ENCODE measurements around the gene MTUS2. TPM values are rescaled to one million over a fixed set of nuclear protein-coding genes. Genes with fewer than 3 reads are reported as not detected.

MTUS2 gene
- total and polyA plus RNA-seq, 2 of the 8 experiments (the other 6 are each of a cell fraction or from before 2014, with no cell fraction given), result 0.18 to 0.80 TPM

- Histone ChIP-seq H3K4me3 (ENCODE audit: extremely low read depth in 1 of 4, insufficient read depth in 2 of 4, low read depth in 3 of 4, low read length in 4 of 4) (no peak overlapping the region), H4K91ac (replicated peaks; ENCODE audit: insufficient read length, low read length) (no peak overlapping the region), H3K18ac (ENCODE audit: extremely low read depth, low read length) (no peak overlapping the region), H2BK12ac (ENCODE audit: low read depth, low read length) (no peak overlapping the region), H3K27me3 (replicated peaks in 1 of 4; ENCODE audit: control insufficient read depth in 3 of 4, extremely low read depth in 1 of 4, insufficient read depth in 3 of 4, low read length in 3 of 4) (peaks cover 0 to 30% (median 19%) of the 10 kb centered on the region in 4 experiments; a peak in 6 of 7 replicates), H4K8ac (ENCODE audit: extremely low read depth, insufficient read depth, low read length) (no peak overlapping the region), H3K27ac (ENCODE audit: low read depth, low read length) (no peak overlapping the region), H2BK5ac (ENCODE audit: low read depth, low read length) (no peak overlapping the region), H2AK5ac (ENCODE audit: low read depth, low read length) (no peak overlapping the region), H3K56ac (replicated peaks; ENCODE audit: insufficient read length, low read depth, low read length) (no peak overlapping the region), H3K4me2 (ENCODE audit: insufficient read depth in 1 of 2, low read depth in 2 of 2, low read length in 2 of 2) (no peak overlapping the region), H2AFZ (ENCODE audit: low read length) (no peak overlapping the region), H3K4ac (replicated peaks; ENCODE audit: insufficient read length, low read depth, low read length) (no peak overlapping the region), H3K4me1 (replicated peaks in 1 of 4; ENCODE audit: control insufficient read depth in 3 of 4, insufficient read depth in 4 of 4, low read length in 3 of 4) (peaks cover 0 to 4% (median 0%) of the 10 kb centered on the region in 4 experiments; a peak in 2 of 7 replicates), H2BK20ac (ENCODE audit: low read length) (no peak overlapping the region), H2BK120ac (replicated peaks; ENCODE audit: low read depth, low read length) (no peak overlapping the region), H3K23ac (ENCODE audit: insufficient read length) (no peak overlapping the region), H3K36me3 (ENCODE audit: control insufficient read depth in 2 of 4, insufficient read depth in 4 of 4, low read length in 3 of 4) (no peaks in the 10 kb centered on the region), H3K79me1 (ENCODE audit: low read depth, low read length) (no peaks in the 10 kb centered on the region), H3K14ac (ENCODE audit: insufficient read length) (no peak overlapping the region), H4K20me1 (replicated peaks in 1 of 2; ENCODE audit: control insufficient read depth in 1 of 2, insufficient read depth in 2 of 2, low read length in 2 of 2) (no peaks in the 10 kb centered on the region), H2BK15ac (ENCODE audit: low read length) (no peak overlapping the region), H3K9ac (replicated peaks in 1 of 4; ENCODE audit: extremely low read depth in 1 of 4, low read depth in 3 of 4, low read length in 3 of 4) (no peak overlapping the region), H3K23me2 (ENCODE audit: low read depth, low read length) (peaks cover 3% of the 10 kb centered on the region; the same call in 1 of the 2 replicates), H3K79me2 (ENCODE audit: control insufficient read depth in 1 of 2, insufficient read depth in 2 of 2, low read length in 2 of 2) (no peaks in the 10 kb centered on the region), H3K9me3 (ENCODE audit: insufficient read depth in 2 of 2, low read depth in 1 of 2, low read length in 1 of 2) (0 out of 4 replicates have a peak, but pooled peaks cover 0 to 4% of the 10 kb centered on the region in 2 experiments), H4K5ac (ENCODE audit: insufficient read length, low read depth, low read length) (no peak overlapping the region)
- FAIRE-seq, result no peak
- POLR2A ChIA-PET (ENCODE audit: partially characterized antibody), result no interaction called here
- no peak for DNase-seq (ENCODE audit: low read depth in 1 of 2, low spot score in 2 of 2)
- CTCF ChIA-PET (ENCODE audit: partially characterized antibody), result interaction anchor here (0.5 to 2.9 kb wide), 8 partner anchors 12 to 564 kb away, joined by 3 to 15 read pairs (median 4); no protein-coding TSS in a partner anchor
- 86% methylated on average over 2 of the region's 2 CpGs; no CpG with 5 or more reads in 1 of the 2 experiments for WGBS, 2 experiments (ENCODE audit: extremely low coverage in 1 of 2, insufficient coverage in 1 of 2, insufficient read length in 1 of 2, insufficient replicate concordance in 2 of 2, low coverage in 1 of 2, low lambda C conversion rate in 2 of 2, missing lambda C conversion rate in 1 of 2)
- no peak for TF ChIP-seq JUN (IDR thresholded peaks at IDR 0.05; ENCODE audit: low read depth, low read length)
- TF ChIP-seq MAFK (IDR thresholded peaks at IDR 0.05; ENCODE audit: low read depth, low read length), result no peak
- TF ChIP-seq TAF7 (optimal IDR thresholded peaks at IDR 0.05; ENCODE audit: borderline replicate concordance, low read depth, low read length), result no peak
- TF ChIP-seq CHD1 (IDR thresholded peaks at IDR 0.05; ENCODE audit: low read depth, low read length), result no peak
- TF ChIP-seq BACH1 (IDR thresholded peaks at IDR 0.05; ENCODE audit: low read length), result no peak
- no peak for TF ChIP-seq GTF2F1 (IDR thresholded peaks at IDR 0.05; ENCODE audit: borderline replicate concordance, low read depth, low read length)
- TF ChIP-seq, protein P1, sequence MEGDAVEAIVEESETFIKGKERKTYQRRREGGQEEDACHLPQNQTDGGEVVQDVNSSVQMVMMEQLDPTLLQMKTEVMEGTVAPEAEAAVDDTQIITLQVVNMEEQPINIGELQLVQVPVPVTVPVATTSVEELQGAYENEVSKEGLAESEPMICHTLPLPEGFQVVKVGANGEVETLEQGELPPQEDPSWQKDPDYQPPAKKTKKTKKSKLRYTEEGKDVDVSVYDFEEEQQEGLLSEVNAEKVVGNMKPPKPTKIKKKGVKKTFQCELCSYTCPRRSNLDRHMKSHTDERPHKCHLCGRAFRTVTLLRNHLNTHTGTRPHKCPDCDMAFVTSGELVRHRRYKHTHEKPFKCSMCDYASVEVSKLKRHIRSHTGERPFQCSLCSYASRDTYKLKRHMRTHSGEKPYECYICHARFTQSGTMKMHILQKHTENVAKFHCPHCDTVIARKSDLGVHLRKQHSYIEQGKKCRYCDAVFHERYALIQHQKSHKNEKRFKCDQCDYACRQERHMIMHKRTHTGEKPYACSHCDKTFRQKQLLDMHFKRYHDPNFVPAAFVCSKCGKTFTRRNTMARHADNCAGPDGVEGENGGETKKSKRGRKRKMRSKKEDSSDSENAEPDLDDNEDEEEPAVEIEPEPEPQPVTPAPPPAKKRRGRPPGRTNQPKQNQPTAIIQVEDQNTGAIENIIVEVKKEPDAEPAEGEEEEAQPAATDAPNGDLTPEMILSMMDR (IDR thresholded peaks at IDR 0.05; ENCODE audit: control extremely low read depth in 1 of 3, insufficient read depth in 1 of 3, low read depth in 1 of 3, low read length in 3 of 3), result peak; percentile 31 to 72 (median 40); a peak in 3 of 4 replicates
- TF ChIP-seq FOSL1 (IDR thresholded peaks at IDR 0.05; ENCODE audit: insufficient read depth, low read depth, low read length), result no peak
- TF ChIP-seq RAD21 (IDR thresholded peaks at IDR 0.05 in 1 of 2, conservative IDR thresholded peaks at IDR 0.05 in 1 of 2; ENCODE audit: low read depth in 2 of 2, low read length in 2 of 2), result peak; percentile 50 to 57
- TF ChIP-seq TEAD4 (IDR thresholded peaks at IDR 0.05; ENCODE audit: low read depth, low read length), result peak; percentile 69; the same call in 1 of the 2 replicates
These were observed 2.9 kb upstream of the MTUS2 start for GRCh38 chr13:28817204-28817603.
